GM21367 (cell line): ENCODE data around the gene TMPRSS3.

ENCODE experiments used
- ATAC-seq: cut with Tn5 transposase; IDR thresholded peaks from one replicate; pipeline ENCODE4 v1.9.1; 2021; ENCODE audit not compliant: unreplicated experiment

The TMPRSS3 gene

GRCh38 chr21:42395905-42396651 lies at the start of gene TMPRSS3:
Gene TMPRSS3 (minus strand): TSS chr21:42396052. CDS start chr21:42395417, 635 bp downstream.
- ATAC-seq: no peak

DNA sequence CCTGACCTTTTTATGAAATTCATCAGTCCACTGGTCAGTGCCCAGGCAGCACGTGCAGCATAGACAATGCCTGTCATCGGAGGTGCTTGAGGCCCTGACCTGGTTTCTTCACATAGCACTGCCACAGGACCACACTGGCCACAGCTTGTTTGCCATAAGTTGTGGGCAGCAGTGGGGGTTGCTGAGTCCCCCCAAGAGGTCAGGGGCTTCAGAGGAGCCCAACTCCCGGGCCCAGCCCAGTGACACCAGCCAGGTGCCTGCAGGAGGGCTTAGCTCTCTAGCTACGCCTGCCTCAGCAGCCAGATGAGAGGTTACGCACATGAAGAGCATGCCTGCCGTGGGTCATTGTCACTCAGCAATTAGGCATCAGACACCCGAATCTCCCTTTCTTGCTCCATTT lies 49.5 kb upstream of the TMPRSS3 start:
- no peak for ATAC-seq

GRCh38 chr21:42444745-42445059 lies 48.9 kb upstream of the TMPRSS3 start:
- ATAC-seq: no peak

DNA sequence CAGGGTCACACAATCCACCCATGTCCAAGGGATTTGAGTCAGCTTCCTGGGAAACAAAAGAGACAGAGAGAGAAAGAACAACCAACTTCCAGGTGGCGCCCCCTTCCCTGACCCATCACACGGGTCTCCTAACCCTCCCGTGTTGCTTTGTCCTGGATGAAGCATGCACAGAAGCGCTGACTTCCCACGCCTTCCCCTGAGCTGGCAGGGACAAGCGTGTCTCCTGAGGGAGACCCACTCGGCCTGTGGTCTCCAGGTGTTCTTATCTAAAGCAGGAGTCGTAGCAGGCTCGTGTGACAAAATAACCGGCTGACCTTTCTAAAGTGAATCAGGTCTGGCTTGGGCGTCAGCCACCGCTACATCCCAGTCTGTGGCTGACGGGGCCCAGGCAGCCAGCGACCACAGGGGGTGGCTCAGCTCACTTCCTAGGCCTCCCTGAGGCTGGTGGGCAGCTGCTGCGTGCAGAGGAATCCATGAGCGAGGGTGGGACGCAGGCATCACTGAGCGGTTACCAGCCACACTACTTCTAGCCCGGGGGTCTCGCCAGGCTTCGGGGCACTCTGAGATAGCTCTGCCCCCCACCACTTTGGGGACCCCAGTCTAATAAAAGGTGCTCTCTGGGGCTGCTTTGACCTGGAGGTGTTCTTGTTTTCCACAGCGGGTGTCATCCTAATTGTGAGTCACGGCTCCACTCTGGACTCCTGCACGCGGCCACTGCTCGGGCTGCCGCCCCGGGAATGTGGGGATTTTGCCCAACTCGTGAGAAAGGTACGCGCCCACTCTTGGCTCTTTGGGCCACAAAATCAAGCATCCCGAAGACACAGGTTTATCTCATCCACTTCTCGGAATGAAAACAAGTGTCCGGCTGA lies 48.3 kb upstream of the TMPRSS3 start:
- ATAC-seq: no peak

DNA sequence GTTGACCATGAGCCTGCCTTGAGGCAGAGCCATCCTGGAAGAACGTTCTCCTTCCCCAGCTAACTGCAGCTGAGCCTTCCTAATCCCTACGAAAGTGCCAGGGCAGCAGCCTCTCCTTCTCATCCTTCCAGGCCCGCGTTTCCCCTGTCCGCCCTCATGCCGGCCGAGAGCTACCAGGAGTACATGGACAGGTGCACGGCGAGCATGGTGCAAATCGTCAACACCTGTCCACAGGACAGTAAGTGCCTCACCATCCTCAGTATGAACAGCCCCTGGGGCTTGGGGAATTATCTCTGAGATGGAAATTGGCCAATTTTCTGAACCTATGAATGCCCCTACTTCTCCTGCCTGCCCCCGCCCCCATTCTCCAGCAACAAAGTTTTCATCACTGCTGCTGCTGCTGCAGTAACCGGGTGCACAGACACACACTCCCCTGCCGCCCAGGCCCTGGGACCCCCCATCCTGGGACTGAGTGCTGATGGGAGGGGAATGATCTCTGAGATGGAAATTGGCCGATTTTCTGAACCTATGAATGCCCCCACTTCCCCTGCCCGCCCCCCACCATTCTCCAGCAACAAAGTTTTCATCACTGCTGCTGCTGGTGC lies 47.4 kb upstream of the TMPRSS3 start:
- no peak for ATAC-seq

GRCh38 chr21:42441963-42442362 lies 46.1 kb upstream of the TMPRSS3 start:
- ATAC-seq: no peak

DNA sequence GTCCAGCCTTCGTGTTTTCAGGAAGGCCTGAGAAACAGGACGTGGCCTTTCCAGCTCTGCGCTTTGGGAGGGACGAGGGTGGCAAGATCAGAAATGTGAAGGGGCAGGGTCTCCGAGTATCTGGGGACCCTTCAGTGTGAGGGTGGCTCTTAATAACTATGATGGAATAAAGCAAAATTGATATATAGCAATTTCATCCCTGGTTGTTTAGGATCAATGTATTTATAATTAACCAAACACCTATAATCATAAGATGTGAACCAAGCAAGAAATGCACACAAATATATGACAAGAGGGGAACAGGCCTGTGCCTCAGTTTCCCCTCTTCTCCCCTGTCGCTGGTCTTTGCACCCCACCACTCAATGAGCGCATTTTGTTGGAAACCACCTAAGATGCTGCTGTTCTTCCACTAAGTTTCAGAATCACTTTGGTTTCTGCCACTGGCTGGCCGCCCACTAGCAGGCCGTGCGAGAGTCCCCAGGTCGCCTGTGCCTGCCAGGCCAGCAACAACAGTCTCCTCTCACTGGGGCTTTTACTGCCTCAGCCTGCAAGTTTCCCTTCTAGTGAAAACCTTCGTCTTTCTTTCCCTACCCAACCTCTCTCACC lies 44.4 kb upstream of the TMPRSS3 start:
- no peak for ATAC-seq

DNA sequence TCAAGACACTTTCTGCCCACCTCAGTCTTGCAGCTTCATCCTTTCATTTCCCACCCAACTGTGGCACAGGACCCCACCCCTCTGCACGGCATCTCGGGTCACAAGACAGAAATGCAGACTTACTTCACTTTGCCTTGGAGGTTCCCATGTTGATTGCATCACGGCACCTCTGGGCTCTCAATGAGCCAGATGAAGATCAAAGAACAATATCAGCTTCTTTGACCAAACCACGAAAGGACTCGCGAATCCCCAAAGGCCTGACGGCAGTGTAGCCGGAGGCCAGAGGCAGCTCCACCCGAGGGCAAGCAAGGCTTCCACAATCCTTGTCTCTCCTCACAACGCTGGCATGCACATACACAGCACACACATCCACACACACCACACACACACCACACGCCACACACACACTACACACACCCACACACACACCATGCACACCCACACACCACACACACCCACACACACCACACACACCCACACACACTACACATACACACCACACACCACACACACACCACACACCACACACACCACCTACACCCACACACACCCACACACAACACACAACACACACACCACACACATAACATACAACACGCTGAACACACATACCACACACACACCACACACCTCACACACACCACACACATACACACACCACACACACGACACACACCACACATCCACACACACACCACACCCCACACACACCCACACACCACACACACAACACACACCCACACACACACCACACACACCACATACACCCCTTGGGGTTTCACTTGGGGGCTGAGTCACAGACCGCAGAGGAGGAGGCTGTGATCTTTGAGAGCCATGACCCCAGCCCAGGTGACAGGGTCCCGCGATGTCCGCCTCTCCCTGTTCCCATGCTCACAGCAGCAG lies 43.7 kb upstream of the TMPRSS3 start:
- ATAC-seq: no peak

DNA sequence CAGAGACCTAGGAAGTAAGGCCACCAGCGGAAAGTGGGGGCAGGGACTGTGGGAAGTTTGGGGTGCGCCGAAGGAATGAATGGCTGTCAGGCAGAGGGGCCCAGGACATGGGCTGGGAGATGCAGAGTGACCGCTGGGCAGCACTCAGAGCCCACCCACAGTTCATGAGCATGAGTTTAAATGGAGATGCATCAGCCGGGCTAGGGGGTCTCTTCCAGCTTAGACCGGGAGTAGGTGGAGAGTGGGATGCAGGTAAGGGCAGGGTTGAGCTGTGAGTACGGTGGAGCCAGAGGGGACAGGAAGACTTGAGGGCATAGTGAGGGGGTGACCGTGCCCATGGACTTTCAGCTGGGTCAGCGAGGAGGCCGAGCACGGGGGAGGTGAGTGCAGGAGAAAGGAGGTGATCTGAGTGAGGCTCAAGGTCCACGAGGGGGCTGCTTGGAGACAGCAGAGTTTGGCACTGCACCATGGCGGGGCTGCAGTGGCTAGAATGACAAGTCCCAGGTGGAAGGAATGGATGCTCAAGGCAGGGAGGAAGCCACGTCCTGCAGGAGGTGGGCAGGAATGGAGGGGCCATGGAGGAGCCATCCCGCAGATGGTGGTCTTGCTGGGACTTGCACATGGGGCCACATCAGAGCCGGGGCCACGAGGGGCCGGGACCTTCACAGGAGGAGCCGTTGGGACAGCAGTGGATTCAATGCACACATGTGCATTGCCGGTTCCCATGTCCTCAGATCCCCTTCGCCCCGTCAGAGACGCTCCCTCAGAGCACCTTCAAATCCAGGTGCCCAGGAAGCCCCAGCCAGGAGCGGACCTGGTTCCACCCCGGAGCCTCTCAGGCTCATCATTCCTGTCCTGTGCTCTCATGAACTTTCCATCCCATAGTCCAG lies 42.7 kb upstream of the TMPRSS3 start:
- no peak for ATAC-seq

DNA sequence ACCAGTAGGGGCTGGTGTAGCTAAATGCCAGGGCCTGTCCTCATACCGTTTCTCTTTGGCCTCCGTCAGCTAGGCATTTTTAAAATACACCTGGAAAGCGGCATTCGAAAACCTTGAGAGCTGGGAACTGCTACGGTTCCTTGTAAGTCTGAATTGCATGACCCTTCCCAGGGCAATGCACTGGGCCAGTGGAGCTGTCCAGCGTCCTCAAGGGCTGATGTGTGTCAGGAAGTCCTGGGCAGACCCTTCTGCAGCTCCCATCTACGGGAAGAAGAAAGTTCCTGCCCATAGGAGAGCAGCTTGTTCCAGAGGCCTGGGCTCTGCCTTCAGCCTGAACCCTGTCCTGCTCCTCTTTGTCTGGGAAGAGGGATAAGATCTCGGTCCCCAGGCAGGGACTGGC lies 41.9 kb upstream of the TMPRSS3 start:
- no peak for ATAC-seq

DNA sequence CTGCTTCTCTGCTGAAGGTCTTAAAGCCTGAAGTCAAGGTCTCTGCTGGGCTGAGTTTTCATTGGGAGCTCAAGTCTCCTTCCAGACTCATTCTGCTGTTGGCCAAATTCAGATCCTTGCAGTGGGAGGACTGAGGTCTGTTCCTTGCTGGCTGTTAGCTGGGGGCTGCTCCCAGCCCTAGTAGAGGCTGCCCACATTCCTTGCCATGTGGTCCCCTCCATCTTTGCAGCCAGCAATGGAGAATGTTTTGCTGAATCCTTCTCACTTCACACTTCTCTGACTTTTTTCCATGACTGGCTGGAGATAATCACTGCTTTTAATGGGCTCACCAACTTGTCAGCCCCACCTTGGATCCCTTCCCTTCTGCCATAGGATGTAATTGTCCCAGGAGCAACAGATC lies 41.1 kb upstream of the TMPRSS3 start:
- no peak for ATAC-seq

DNA sequence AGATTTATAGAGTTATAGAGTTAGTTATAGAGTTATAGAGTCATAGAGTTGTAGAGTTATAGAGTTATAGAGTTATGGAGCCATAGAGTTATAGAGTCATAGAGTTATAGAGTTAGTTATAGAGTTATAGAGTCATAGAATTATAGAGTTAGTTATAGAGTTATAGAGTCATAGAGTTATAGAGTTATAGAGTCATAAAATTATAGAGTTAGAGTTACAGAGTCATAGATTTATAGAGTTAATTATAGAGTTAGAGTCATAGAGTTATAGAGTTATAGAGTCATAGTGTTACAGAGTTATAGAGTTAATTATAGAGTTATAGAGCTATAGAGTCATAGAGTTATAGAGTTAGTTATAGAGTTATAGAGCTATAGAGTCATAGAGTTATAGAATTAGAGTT lies 40.0 kb upstream of the TMPRSS3 start:
- ATAC-seq: no peak

GRCh38 chr21:42435401-42435800 lies 39.5 kb upstream of the TMPRSS3 start:
- ATAC-seq: no peak

- no peak for ATAC-seq
Observed at GRCh38 chr21:42434884-42435283, 39.0 kb upstream of the TMPRSS3 start.

DNA sequence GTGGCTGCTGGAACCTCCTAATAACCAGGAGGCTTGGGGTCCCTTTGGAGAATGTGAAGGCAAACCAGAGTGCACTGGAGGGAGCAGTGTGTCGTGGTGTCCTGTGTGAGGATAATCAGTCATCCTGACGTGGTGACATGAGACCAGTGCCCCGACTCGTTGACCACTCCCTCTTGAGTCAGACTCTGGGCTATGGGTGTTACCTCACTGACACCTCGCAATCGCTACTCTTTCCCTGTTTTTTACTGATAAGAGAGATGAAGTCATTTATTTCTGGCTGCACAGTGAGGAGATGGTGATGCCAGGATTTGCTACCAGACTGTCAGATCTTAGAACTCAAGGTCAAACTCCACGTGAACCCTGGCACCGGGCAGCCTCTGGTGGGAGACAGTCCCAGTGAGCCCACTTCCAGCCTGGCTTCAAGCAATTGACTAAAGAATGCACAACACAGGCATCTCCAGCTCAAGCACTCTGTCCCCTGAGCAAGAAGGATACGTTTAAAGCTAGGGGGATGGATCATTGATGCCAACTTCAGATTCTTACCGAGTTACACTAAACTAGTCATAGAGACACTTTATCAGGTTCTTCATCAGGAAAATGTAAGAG lies 38.2 kb upstream of the TMPRSS3 start:
- ATAC-seq: no peak

GRCh38 chr21:42432695-42433094 lies 36.8 kb upstream of the TMPRSS3 start:
- no peak for ATAC-seq

DNA sequence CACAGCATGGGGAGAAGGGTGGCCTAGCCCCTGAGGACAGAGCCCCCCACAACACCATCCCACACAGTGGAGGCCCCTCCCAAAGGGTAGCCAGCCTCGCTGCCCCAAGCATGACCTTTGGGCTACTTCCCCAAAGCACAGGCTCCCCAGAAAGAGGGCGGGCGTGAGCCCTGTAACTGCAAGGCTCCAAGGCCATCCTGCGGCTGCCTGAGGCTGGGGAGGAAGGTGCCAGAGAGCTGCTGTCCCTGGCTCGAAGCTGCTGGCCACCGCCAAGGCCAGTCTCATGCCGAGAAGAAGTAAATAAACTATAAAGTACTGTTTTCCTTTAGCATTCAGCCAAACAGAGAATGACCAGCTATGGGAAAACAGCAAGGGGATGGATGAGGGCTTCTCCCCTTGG lies 35.3 kb upstream of the TMPRSS3 start:
- no peak for ATAC-seq

- no peak for ATAC-seq
Observed at GRCh38 chr21:42430521-42430920, 34.7 kb upstream of the TMPRSS3 start.

DNA sequence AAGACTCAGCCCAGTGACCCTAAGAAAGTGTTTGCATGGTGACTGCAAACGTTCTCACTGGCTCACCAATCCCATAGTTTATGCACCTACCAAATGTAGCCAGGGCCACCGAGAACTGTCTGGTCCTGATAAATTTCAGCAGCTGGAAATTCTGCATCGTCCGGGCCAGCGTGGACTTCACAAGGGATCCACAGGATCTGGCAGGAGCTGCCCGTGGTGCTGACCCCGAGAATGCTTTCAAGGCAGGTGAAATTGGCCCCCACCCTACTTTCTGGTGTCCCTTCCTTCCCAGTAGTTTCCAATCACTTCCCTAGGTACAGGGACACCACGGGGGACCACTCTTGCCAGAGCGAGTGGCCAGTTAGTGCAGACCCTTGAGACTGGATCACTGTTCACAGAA lies 34.0 kb upstream of the TMPRSS3 start:
- ATAC-seq: no peak
